RWPE2 (cell line): Measurements from ENCODE around the gene HOXC9.
A peak's percentile ranks its signal among the peaks of the same experiment; 100 is the strongest.

ENCODE experiments used
- ATAC-seq: fragments of 200-7000 bp; cut with Tn5 transposase; 3 replicates; pipeline ENCODE4 v1.9.1; 2021; ENCODE audit warnings: low read depth
- DNase-seq: peaks from one replicate; pipeline ENCODE4 v3.0.0-alpha.2; 2020; ENCODE audit warnings: low spot score
- H3K27ac ChIP-seq: fragments of 450-650 bp; 2 replicates; pipeline ENCODE4 v1.5.1; 2017; ENCODE audit warnings: mild to moderate bottlenecking; ENCODE audit not compliant: poor library complexity, severe bottlenecking
- H3K27me3 ChIP-seq: fragments of 250-450 bp; sonication (Bioruptor Pico); 2 replicates; pipeline ENCODE4 v1.5.1; 2021; ENCODE audit warnings: mild to moderate bottlenecking, moderate library complexity; ENCODE audit not compliant: insufficient read depth, poor library complexity, severe bottlenecking
- H3K36me3 ChIP-seq: fragments of 250-450 bp; sonication (Bioruptor Pico); 2 replicates; pipeline ENCODE4 v1.5.1; 2020; ENCODE audit warnings: low read depth, mild to moderate bottlenecking, moderate library complexity
- H3K4me1 ChIP-seq: fragments of 250-450 bp; sonication (Bioruptor Pico); 2 replicates; pipeline ENCODE4 v1.5.1; 2021; ENCODE audit warnings: mild to moderate bottlenecking, moderate library complexity; ENCODE audit not compliant: insufficient read depth, poor library complexity, severe bottlenecking
- H3K4me3 ChIP-seq: fragments of 250-450 bp; sonication (Bioruptor Pico); 2 replicates; pipeline ENCODE4 v1.5.1; 2021; ENCODE audit warnings: mild to moderate bottlenecking, moderate library complexity; ENCODE audit not compliant: severe bottlenecking
- H3K9me3 ChIP-seq: fragments of 250-450 bp; sonication (Bioruptor Pico); 2 replicates; pipeline ENCODE4 v1.5.1; 2021; ENCODE audit warnings: mild to moderate bottlenecking, moderate library complexity; ENCODE audit not compliant: severe bottlenecking
- TF ChIP-seq, protein P1 (sequence below): fragments of 450-650 bp; IDR thresholded peaks from one replicate; pipeline ENCODE4 v1.5.1; 2017; ENCODE audit warnings: mild to moderate bottlenecking, moderate library complexity; ENCODE audit not compliant: poor library complexity, severe bottlenecking

The HOXC9 gene

DNA sequence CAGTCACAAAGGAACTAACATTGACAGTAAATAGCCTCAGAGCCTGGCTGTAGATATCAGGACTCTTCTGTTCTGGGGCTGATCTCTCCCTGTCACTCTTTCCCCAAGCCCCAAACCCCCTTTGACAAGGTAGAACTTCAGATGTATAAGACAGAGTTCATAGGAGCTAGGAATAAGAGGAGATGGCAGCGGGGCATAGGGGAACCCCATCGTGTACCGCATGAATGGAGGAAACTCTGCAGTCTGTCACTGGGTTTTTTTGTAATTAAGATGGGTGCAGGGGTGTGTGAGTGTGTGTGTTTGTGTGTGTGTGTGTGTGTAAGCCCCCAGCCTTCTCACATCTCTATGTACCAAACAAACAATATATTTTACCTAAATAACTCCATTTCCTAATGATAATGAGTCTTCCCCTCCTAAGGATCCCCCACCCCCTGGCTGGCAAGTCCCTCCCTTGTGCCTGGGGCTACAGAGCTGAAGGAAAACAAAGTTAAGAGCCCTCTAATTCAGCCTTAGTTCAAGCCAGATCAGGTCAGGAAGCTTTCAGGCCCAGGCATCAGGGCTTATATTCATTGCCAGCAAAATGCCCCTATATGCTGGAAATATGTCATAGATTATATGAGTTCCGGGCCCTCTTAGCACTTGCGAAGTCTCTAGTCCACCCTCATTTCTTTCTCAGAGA lies 44.6 kb downstream of the HOXC9 start:
- TF ChIP-seq, protein P1, sequence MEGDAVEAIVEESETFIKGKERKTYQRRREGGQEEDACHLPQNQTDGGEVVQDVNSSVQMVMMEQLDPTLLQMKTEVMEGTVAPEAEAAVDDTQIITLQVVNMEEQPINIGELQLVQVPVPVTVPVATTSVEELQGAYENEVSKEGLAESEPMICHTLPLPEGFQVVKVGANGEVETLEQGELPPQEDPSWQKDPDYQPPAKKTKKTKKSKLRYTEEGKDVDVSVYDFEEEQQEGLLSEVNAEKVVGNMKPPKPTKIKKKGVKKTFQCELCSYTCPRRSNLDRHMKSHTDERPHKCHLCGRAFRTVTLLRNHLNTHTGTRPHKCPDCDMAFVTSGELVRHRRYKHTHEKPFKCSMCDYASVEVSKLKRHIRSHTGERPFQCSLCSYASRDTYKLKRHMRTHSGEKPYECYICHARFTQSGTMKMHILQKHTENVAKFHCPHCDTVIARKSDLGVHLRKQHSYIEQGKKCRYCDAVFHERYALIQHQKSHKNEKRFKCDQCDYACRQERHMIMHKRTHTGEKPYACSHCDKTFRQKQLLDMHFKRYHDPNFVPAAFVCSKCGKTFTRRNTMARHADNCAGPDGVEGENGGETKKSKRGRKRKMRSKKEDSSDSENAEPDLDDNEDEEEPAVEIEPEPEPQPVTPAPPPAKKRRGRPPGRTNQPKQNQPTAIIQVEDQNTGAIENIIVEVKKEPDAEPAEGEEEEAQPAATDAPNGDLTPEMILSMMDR, result no peak
- Histone ChIP-seq H3K36me3 (no peaks in the 10 kb centered on the region), H3K4me1 (no peaks in the 10 kb centered on the region), H3K9me3 (no peaks in the 10 kb centered on the region), H3K27ac (no peak overlapping the region), H3K4me3 (no peak overlapping the region), H3K27me3 (peaks cover 85% of the 10 kb centered on the region)
- ATAC-seq, result no peak
- DNase-seq, result no peak

DNA sequence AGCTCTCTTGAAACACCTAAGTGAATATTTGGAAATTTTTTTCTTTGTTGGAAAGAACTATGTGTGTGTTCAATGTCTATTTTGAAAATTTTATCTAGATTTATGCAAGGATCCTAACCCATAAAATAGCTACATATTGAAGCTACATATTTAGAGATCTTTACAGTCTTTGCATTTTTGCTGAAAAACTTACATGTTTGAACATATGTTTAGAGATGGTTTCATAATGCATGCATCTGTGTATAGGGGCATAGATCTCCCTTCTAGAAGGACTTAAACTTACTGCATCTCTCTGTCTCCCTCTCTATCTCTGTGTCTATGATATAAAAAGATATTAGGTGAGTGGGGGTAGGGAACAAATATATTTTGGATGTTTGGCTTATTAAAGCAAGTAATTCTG lies 45.4 kb downstream of the HOXC9 start:
- Histone ChIP-seq H3K36me3 (no peaks in the 10 kb centered on the region), H3K4me3 (no peak overlapping the region), H3K27ac (no peak overlapping the region), H3K9me3 (no peaks in the 10 kb centered on the region), H3K27me3 (peaks cover 85% of the 10 kb centered on the region), H3K4me1 (no peaks in the 10 kb centered on the region)
- DNase-seq (no peak), ATAC-seq (no peak)
- TF ChIP-seq, protein P1, result no peak

DNA sequence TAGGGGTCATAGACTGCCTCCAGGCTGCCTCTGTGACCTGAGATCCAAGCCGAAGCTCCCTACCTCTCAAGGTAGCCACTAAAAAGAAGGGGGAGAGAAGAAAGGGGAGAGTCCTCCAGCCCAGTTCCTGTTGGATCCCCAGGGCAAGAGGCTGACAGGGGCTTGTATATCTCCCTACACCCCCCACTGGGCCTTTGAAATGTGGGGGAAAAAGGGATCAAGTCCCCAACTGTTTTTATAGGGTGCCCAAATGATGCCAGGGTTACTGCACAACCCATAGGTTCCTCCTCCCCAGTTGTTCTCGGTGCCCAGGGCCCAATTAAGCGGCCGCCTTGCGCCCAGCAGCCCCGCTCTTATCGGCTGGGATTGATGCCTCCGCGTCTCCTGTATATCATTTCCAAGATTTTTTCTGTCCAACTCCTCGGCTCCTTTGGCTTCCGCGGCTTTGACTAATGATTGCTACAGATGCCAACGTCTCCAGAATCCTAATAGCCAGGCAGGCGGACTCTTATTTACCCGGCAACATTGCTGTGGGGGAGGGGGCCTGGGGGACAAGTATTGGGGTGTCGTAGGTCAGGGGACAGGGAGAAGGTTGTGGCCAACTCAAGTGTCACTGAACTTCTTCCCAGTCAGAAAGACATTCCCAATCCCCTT lies 46.0 kb downstream of the HOXC9 start:
- TF ChIP-seq, protein P1, result no peak
- Histone ChIP-seq H3K27ac (no peak overlapping the region), H3K36me3 (no peaks in the 10 kb centered on the region), H3K9me3 (no peaks in the 10 kb centered on the region), H3K4me1 (no peaks in the 10 kb centered on the region), H3K27me3 (peaks cover 85% of the 10 kb centered on the region), H3K4me3 (no peak overlapping the region)
- no peak for ATAC-seq
- DNase-seq, result no peak

DNA sequence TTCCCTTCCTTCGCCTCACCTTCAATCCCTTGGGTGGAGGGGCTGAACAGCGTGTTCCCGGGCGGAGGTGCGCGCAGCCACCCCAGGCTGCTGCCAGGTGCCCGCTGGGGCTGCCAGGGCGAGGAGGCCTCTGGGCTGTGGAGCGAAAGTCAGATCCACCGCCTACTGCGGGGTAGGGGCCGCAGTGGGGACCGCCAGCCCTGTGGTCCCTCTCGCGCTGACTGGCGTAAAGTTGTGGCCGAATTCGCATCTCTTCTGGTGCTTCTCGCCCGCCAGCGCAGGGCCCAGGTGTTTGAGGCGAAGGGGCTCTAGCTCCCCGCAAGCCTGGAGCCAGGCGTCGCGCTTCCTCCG lies 46.8 kb downstream of the HOXC9 start:
- TF ChIP-seq, protein P1, result no peak
- H3K27me3 ChIP-seq, result peaks cover 86% of the 10 kb centered on the region
- no peak for DNase-seq

More for the DNA sequence above, 46.8 kb downstream of the HOXC9 start:
- Histone ChIP-seq H3K4me3 (no peak overlapping the region), H3K36me3 (no peaks in the 10 kb centered on the region), H3K9me3 (no peaks in the 10 kb centered on the region), H3K4me1 (no peaks in the 10 kb centered on the region), H3K27ac (no peak overlapping the region)
- peak; percentile 20; the same call in 2 of the 3 replicates for ATAC-seq
